Measurements from ENCODE around the gene GTF2H3.

- TF ChIP-seq CTCF (IDR thresholded peaks at IDR 0.05; ENCODE audit: poor library complexity) = no peak
- no peak for TF ChIP-seq EZH2 (IDR thresholded peaks at IDR 0.05; ENCODE audit: borderline replicate concordance)
Observed at GRCh38 chr12:123655420-123655819, 21.8 kb downstream of the GTF2H3 start.
